IMR-90 (cell line): ENCODE data around the gene XRN1. TPM values are rescaled to one million over a fixed set of nuclear protein-coding genes. Genes with fewer than 3 reads are reported as not detected.

ENCODE experiments used
- ATAC-seq: fragments of 200-7000 bp; cut with Tn5 transposase; 2 replicates; pipeline ENCODE4 v1.9.1; 2020; ENCODE audit warnings: low read depth, mild to moderate bottlenecking, moderate library complexity
- BruUV-seq: library from RNA; stranded (reverse); fragments of 400-500 nt; replicated peaks from 2 replicates; lab custom pipeline; 2021; lab: Mats Ljungman, UMichigan
- CTCF ChIA-PET: fragments of 300-600 bp; formaldehyde crosslinking; extraction: SDS; loops from one replicate; lab custom pipeline; 2021; ENCODE audit warnings: antibody characterized with exemption; lab: Yijun Ruan, JAX
- POLR2A ChIA-PET: fragments of 300-600 bp; sonication (Branson Sonifier 250); formaldehyde crosslinking; loops from one replicate; lab custom pipeline; 2022; ENCODE audit warnings: antibody characterized with exemption; ENCODE audit not compliant: unreplicated experiment; lab: Charles Lee
- DNase-seq: peaks from one replicate; pipeline ENCODE4 v3.0.0; 2013
- H2AFZ ChIP-seq: replicated peaks from 2 replicates; pipeline ENCODE3; 2013; ENCODE audit warnings: low read length, mild to moderate bottlenecking; ENCODE audit not compliant: poor library complexity
- H2AK5ac ChIP-seq: 2 replicates; pipeline ENCODE4 v1.6.1; 2013; ENCODE audit warnings: low read depth, low read length, inconsistent platforms
- H2AK9ac ChIP-seq: replicated peaks from 2 replicates; pipeline ENCODE3; 2013; ENCODE audit warnings: mild to moderate bottlenecking, low read depth, low read length, moderate library complexity; ENCODE audit not compliant: poor library complexity
- H2BK120ac ChIP-seq: 2 replicates; pipeline ENCODE4 v1.6.1; 2013; ENCODE audit warnings: low read depth, low read length, inconsistent platforms
- H2BK15ac ChIP-seq: 3 replicates; pipeline ENCODE4 v1.6.1; 2013; ENCODE audit warnings: low read depth, low read length, inconsistent platforms
- H2BK20ac ChIP-seq: 2 replicates; pipeline ENCODE4 v1.6.1; 2013; ENCODE audit warnings: low read depth, mild to moderate bottlenecking, inconsistent platforms, low read length, moderate library complexity
- H2BK5ac ChIP-seq: 2 replicates; pipeline ENCODE4 v1.6.1; 2013; ENCODE audit warnings: mild to moderate bottlenecking, low read depth, low read length, inconsistent platforms; ENCODE audit not compliant: poor library complexity, severe bottlenecking
- H3K14ac ChIP-seq: replicated peaks from 2 replicates; pipeline ENCODE4 v1.6.1; 2013; ENCODE audit warnings: low read depth, low read length, inconsistent platforms
- H3K18ac ChIP-seq: 2 replicates; pipeline ENCODE4 v1.6.1; 2013; ENCODE audit warnings: low read depth, low read length, control low read depth
- H3K23ac ChIP-seq: 2 replicates; pipeline ENCODE4 v1.6.1; 2013; ENCODE audit warnings: low read depth, low read length, inconsistent platforms
- H3K27ac ChIP-seq: 2 replicates; pipeline ENCODE4 v1.5.1; 2013; ENCODE audit warnings: mild to moderate bottlenecking, control low read depth, low read length; ENCODE audit not compliant: insufficient read depth
- H3K27me3 ChIP-seq: 2 replicates; pipeline ENCODE4 v1.6.1; 2013; ENCODE audit warnings: low read length; ENCODE audit not compliant: control insufficient read depth, insufficient read depth
- H3K36me3 ChIP-seq: 2 replicates; pipeline ENCODE4 v1.6.1; 2013; ENCODE audit warnings: low read length, mixed read lengths; ENCODE audit not compliant: control insufficient read depth, insufficient read depth
- H3K4ac ChIP-seq: 2 replicates; pipeline ENCODE4 v1.6.1; 2013; ENCODE audit warnings: low read depth, low read length, inconsistent platforms
- H3K4me1 ChIP-seq: 2 replicates; pipeline ENCODE4 v1.6.1; 2013; ENCODE audit warnings: low read length, mixed read lengths; ENCODE audit not compliant: control insufficient read depth, insufficient read depth
- H3K4me2 ChIP-seq: 2 replicates; pipeline ENCODE4 v1.6.1; 2013; ENCODE audit warnings: low read depth, mild to moderate bottlenecking, control low read depth, low read length, moderate library complexity
- H3K4me3 ChIP-seq: 2 replicates; pipeline ENCODE4 v1.5.1; 2013; ENCODE audit warnings: low read depth, mild to moderate bottlenecking, control low read depth, low read length, moderate library complexity; ENCODE audit not compliant: insufficient read depth
- H3K56ac ChIP-seq: 2 replicates; pipeline ENCODE4 v1.6.1; 2013; ENCODE audit warnings: low read length, inconsistent platforms; ENCODE audit not compliant: insufficient read depth; ENCODE audit errors: extremely low read depth
- H3K79me1 ChIP-seq, 2 experiments: 2 replicates each; pipeline ENCODE4 v1.6.1; 2013; ENCODE audit warnings: low read length in 2 of 2, inconsistent platforms in 1 of 2, low read depth in 1 of 2
- H3K9ac ChIP-seq: 2 replicates; pipeline ENCODE4 v1.6.1; 2013; ENCODE audit warnings: low read depth, low read length, control low read depth
- H3K9me1 ChIP-seq: 2 replicates; pipeline ENCODE4 v1.6.1; 2013; ENCODE audit warnings: low read length, inconsistent platforms; ENCODE audit not compliant: insufficient read depth
- H3K9me3 ChIP-seq: 2 replicates; pipeline ENCODE4 v1.6.1; 2013; ENCODE audit warnings: low read length; ENCODE audit not compliant: control insufficient read depth, insufficient read depth
- H4K20me1 ChIP-seq: 2 replicates; pipeline ENCODE4 v1.6.1; 2013; ENCODE audit warnings: low read length, inconsistent platforms; ENCODE audit not compliant: insufficient read depth
- H4K5ac ChIP-seq: 2 replicates; pipeline ENCODE4 v1.6.1; 2013; ENCODE audit warnings: mild to moderate bottlenecking, low read depth, low read length, control low read depth
- H4K8ac ChIP-seq, 2 experiments: 2 replicates each; pipeline ENCODE4 v1.6.1; 2013; ENCODE audit warnings: low read depth in 2 of 2, low read length in 2 of 2, control low read depth in 1 of 2, inconsistent platforms in 1 of 2
- H4K91ac ChIP-seq: 2 replicates; pipeline ENCODE4 v1.6.1; 2013; ENCODE audit warnings: low read depth, low read length, inconsistent platforms; ENCODE audit not compliant: insufficient read depth
- CHD1 ChIP-seq: IDR thresholded peaks from 2 replicates; pipeline ENCODE4 v1.6.1; 2012; ENCODE audit warnings: low read depth, low read length, improper control_type of control experiment
- ELK1 ChIP-seq: fragments of 150-350 bp; IDR thresholded peaks from 2 replicates; pipeline ENCODE4 v1.6.1; 2016; ENCODE audit warnings: low read depth, mild to moderate bottlenecking, low read length, moderate library complexity, borderline replicate concordance
- MXI1 ChIP-seq: IDR thresholded peaks from 2 replicates; pipeline ENCODE4 v1.6.1; 2012; ENCODE audit warnings: low read depth, mild to moderate bottlenecking, low read length, moderate library complexity, borderline replicate concordance
- NFE2L2 ChIP-seq: fragments of 150-350 bp; IDR thresholded peaks from 2 replicates; pipeline ENCODE4 v1.6.1; 2016; ENCODE audit warnings: low read depth, mild to moderate bottlenecking, low read length
- WGBS, 2 experiments: methylation state at CpG; one replicate each; pipeline versions ENCODE4 v1.1.5 to v1.1.7; 2013; ENCODE audit warnings: missing lambda C conversion rate in 2 of 2; ENCODE audit not compliant: insufficient read length in 1 of 2; ENCODE audit errors: extremely low coverage in 2 of 2; 5-methylcytosine and 5-hydroxymethylcytosine counted together
- dilution Hi-C: fragments of 300-500 bp; cut with HindIII; formaldehyde crosslinking; loops from one replicate; pipeline ENCODE4 v1.14.3; 2018; ENCODE audit warnings: low sequenced_read_pairs; ENCODE audit not compliant: unreplicated experiment
- in situ Hi-C: fragments of 300-500 bp; cut with MboI; formaldehyde crosslinking; loops from 3 replicates; pipeline ENCODE4 v1.14.3; 2019; ENCODE audit warnings: low sequenced_read_pairs, inconsistent platforms, mixed read lengths
- intact Hi-C: fragments of 100-400 bp; cut with micrococcal nuclease; formaldehyde crosslinking; loops from 2 replicates; pipeline ENCODE4 v1.10.0; 2022
- polyA plus RNA-seq, 3 experiments: library from polyadenylated mRNA; depleted of rRNA; stranded (reverse); fragments of >200 nt; gene quantifications; 2 replicates each; pipeline ENCODE4 v1.2.3, GENCODE V29; 2012; ENCODE audit warnings: low replicate concordance in 1 of 3
- total RNA-seq: library from RNA; depleted of rRNA; stranded (reverse); fragments of >200 nt; gene quantifications from 2 replicates; pipeline ENCODE4 v1.2.3, GENCODE V29; 2012

The XRN1 gene
- total and polyA plus RNA-seq, 2 of the 4 experiments (the other 2 are of a cell fraction) = 6.0 to 21.5 TPM

DNA sequence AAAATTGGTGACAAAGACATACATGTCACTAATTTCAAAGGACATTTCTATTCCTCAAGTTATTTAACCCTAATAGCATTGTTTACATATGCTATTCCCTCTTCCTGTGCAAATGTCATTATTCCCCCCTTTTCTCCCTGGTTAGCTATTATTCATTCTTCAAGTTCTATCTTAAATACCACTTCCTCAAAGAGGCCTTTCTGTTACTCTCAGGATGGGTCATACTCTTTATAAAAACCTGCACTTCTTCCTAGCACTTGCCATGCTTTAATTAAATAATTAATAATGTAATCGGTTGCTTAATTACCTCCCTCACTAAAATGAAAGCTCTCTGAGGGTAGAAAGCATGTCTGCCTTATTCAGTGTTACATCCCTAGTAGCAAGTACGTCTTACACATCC is 88.5 kb downstream of the XRN1 start:
- Histone ChIP-seq H4K91ac (no peak overlapping the region), H3K27ac (no peak overlapping the region), H3K79me1 (no peaks in the 10 kb centered on the region), H3K4me1 (peaks cover 2% of the 10 kb centered on the region; the same call in 1 of the 2 replicates), H3K9ac (no peak overlapping the region), H3K4ac (no peak overlapping the region), H2BK120ac (no peak overlapping the region), H2BK15ac (no peak overlapping the region), H3K27me3 (no peaks in the 10 kb centered on the region), H3K18ac (no peak overlapping the region), H4K8ac (no peak overlapping the region), H3K14ac (no peak overlapping the region), H4K5ac (no peak overlapping the region), H2AK9ac (no peak overlapping the region), H2AK5ac (no peak overlapping the region), H2BK5ac (no peak overlapping the region), H2AFZ (no peak overlapping the region), H3K56ac (no peak overlapping the region), H3K4me2 (no peak overlapping the region), H2BK20ac (no peak overlapping the region), H3K9me3 (peaks cover 4% of the 10 kb centered on the region; the same call in 1 of the 2 replicates), H4K20me1 (no peaks in the 10 kb centered on the region), H3K36me3 (peaks cover 22% of the 10 kb centered on the region), H3K4me3 (no peak overlapping the region), H3K23ac (no peak overlapping the region), H3K9me1 (no peaks in the 10 kb centered on the region)
- no CpG with 5 or more reads among the region's 2 CpGs for WGBS, 2 experiments
- ATAC-seq (no peak), DNase-seq (no peak)
- intact Hi-C loops (no loop called here), dilution Hi-C loops (no loop called here), in situ Hi-C loops (no loop called here)
- ChIA-PET CTCF (no interaction called here), POLR2A (no interaction called here)
- TF ChIP-seq MXI1 (no peak), NFE2L2 (no peak), ELK1 (no peak), CHD1 (no peak)
- no TSS peak for BruUV-seq
